ENCODE data around the gene B3GALT6. TPM values are rescaled to one million over a fixed set of nuclear protein-coding genes. Genes with fewer than 3 reads are reported as not detected.

Gene B3GALT6
- total RNA-seq, 1 experiment from 2014 or later = 27.1 TPM

DNA sequence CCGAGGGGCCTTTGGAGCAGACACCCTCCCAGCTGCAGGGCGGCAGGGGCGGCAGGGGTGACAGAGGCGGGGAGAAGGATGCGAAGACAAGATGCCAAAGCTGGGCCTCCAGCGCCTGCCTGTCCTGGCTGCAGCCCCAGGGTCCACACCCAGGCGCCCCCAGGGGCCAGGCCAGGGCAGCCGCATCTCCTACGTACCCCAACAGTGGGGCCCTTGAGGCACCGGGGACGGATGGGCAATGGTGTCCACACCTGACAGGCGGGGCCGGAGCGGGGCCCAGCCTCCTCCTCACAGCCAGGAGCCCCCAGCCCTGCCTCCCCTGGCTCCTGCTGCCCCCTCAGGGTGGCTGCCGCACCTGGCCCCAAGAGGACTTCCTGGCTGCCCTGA is 7.2 kb downstream of the B3GALT6 start:
- H3K27ac Mint-ChIP-seq = no peak overlapping the region
- H3K36me3 Mint-ChIP-seq (ENCODE audit: insufficient read depth in 1 of 3, low read depth in 3 of 3) = peaks cover 3 to 7% (median 6%) of the 10 kb centered on the region in 3 experiments; a peak in 5 of 7 replicates
- Histone ChIP-seq H3K23me2 (ENCODE audit: insufficient read length, low read depth, low read length, poor library complexity, severe bottlenecking) (no peaks in the 10 kb centered on the region), H3K79me2 (ENCODE audit: insufficient read depth, low read length) (no peaks in the 10 kb centered on the region), H3K27ac (ENCODE audit: insufficient read length, low read depth, low read length) (no peak overlapping the region), H3K56ac (ENCODE audit: insufficient read length, low read depth, low read length) (no peak overlapping the region), H3K14ac (ENCODE audit: insufficient read depth, low read length) (no peak overlapping the region), H3K9me3 (ENCODE audit: control insufficient read depth, low read depth, low read length) (no peaks in the 10 kb centered on the region), H3K4me2 (ENCODE audit: insufficient read depth, insufficient read length, low read length) (no peak overlapping the region), H4K20me1 (ENCODE audit: control insufficient read depth, insufficient read depth, insufficient read length) (no peaks in the 10 kb centered on the region), H3K18ac (ENCODE audit: insufficient read length, low read depth, low read length) (no peak overlapping the region), H3K4ac (ENCODE audit: low read depth, low read length) (no peak overlapping the region), H2BK12ac (ENCODE audit: insufficient read length, low read depth, low read length) (no peak overlapping the region), H3K4me1 (ENCODE audit: insufficient read depth, low read length) (no peaks in the 10 kb centered on the region), H2BK15ac (ENCODE audit: low read depth, low read length) (no peak overlapping the region), H3K27me3 (ENCODE audit: insufficient read depth, low read length) (no peaks in the 10 kb centered on the region), H3K9ac (ENCODE audit: extremely low read depth, insufficient read length, low read length) (no peak overlapping the region), H2BK20ac (ENCODE audit: low read depth, low read length, poor library complexity, severe bottlenecking) (no peak overlapping the region), H3K79me1 (ENCODE audit: insufficient read depth, low read depth, low read length, poor library complexity, severe bottlenecking) (no peaks in the 10 kb centered on the region), H2AFZ (ENCODE audit: low read length) (no peak overlapping the region), H3T11ph (ENCODE audit: low read length) (no peak overlapping the region), H4K5ac (ENCODE audit: insufficient read length, low read depth, low read length) (no peak overlapping the region), H2BK120ac (ENCODE audit: low read depth, low read length, poor library complexity, severe bottlenecking) (no peak overlapping the region), H4K8ac (replicated peaks; ENCODE audit: insufficient read length, low read depth, low read length) (no peak overlapping the region), H4K91ac (ENCODE audit: insufficient read length, low read depth, low read length) (no peak overlapping the region), H3K23ac (ENCODE audit: insufficient read length, low read depth, low read length) (no peak overlapping the region), H2AK5ac (ENCODE audit: insufficient read length, low read length) (no peak overlapping the region), H2BK5ac (ENCODE audit: insufficient read length, low read length) (no peak overlapping the region)
- TF ChIP-seq, protein P1, sequence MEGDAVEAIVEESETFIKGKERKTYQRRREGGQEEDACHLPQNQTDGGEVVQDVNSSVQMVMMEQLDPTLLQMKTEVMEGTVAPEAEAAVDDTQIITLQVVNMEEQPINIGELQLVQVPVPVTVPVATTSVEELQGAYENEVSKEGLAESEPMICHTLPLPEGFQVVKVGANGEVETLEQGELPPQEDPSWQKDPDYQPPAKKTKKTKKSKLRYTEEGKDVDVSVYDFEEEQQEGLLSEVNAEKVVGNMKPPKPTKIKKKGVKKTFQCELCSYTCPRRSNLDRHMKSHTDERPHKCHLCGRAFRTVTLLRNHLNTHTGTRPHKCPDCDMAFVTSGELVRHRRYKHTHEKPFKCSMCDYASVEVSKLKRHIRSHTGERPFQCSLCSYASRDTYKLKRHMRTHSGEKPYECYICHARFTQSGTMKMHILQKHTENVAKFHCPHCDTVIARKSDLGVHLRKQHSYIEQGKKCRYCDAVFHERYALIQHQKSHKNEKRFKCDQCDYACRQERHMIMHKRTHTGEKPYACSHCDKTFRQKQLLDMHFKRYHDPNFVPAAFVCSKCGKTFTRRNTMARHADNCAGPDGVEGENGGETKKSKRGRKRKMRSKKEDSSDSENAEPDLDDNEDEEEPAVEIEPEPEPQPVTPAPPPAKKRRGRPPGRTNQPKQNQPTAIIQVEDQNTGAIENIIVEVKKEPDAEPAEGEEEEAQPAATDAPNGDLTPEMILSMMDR (conservative IDR thresholded peaks at IDR 0.05) = no peak
- DNase-seq = no peak
- H3K27me3 Mint-ChIP-seq (ENCODE audit: low read depth) = no peaks in the 10 kb centered on the region; the same call in 1 of the 2 replicates
- peaks cover 0 to 10% of the 10 kb centered on the region in 2 experiments for H3K4me1 Mint-ChIP-seq
- WGBS (ENCODE audit: extremely low coverage, insufficient read length, low lambda C conversion rate) = no CpG with 5 or more reads among the region's 15 CpGs
- no peak overlapping the region for H3K4me3 Mint-ChIP-seq
- H3K9me3 Mint-ChIP-seq = no peaks in the 10 kb centered on the region; a peak in 1 of 5 replicates

Measured in H9 (cell line).